WTC11 (cell line): ENCODE results near the gene SPAG9. TPM values are rescaled to one million over a fixed set of nuclear protein-coding genes. Genes with fewer than 3 reads are reported as not detected.

Source experiments
- ATAC-seq: fragments of 200-7000 bp; cut with Tn5 transposase; 2 replicates; pipeline ENCODE4 v1.10.0; 2021; ENCODE audit warnings: mild to moderate bottlenecking, moderate library complexity
- CTCF ChIA-PET: fragments of 300-600 bp; sonication (Branson Sonifier 250); formaldehyde crosslinking; loops from one replicate; lab custom pipeline; 2021; ENCODE audit warnings: antibody characterized with exemption; lab: Charles Lee
- POLR2A ChIA-PET: fragments of 350-600 bp; sonication (Branson Sonifier 250); formaldehyde crosslinking; loops from one replicate; lab custom pipeline; 2021; ENCODE audit warnings: antibody characterized with exemption; lab: Charles Lee
- DNase-seq: peaks from one replicate; pipeline ENCODE4 v3.0.0; 2021; ENCODE audit warnings: low spot score
- H3K27ac Mint-ChIP-seq: 2 replicates; pipeline ENCODE4 v1.8.0; 2021; ENCODE audit warnings: mixed read lengths
- H3K27me3 Mint-ChIP-seq: 2 replicates; pipeline ENCODE4 v1.8.0; 2021; ENCODE audit warnings: low read depth, mild to moderate bottlenecking, moderate library complexity, mixed read lengths
- H3K36me3 Mint-ChIP-seq: 2 replicates; pipeline ENCODE4 v1.8.0; 2021; ENCODE audit warnings: mixed read lengths
- H3K4me1 Mint-ChIP-seq: 2 replicates; pipeline ENCODE4 v1.8.0; 2022; ENCODE audit warnings: mixed read lengths
- H3K4me3 Mint-ChIP-seq: 2 replicates; pipeline ENCODE4 v1.8.0; 2021; ENCODE audit warnings: mild to moderate bottlenecking, moderate library complexity, mixed read lengths
- H3K9me3 Mint-ChIP-seq: 2 replicates; pipeline ENCODE4 v1.8.0; 2021; ENCODE audit warnings: mixed read lengths
- ESRRA ChIP-seq: sonication (generic); formaldehyde crosslinking; IDR thresholded peaks from 2 replicates; pipeline ENCODE4 v1.8.1; 2022; ENCODE audit warnings: mild to moderate bottlenecking, missing genetic modification reagents, borderline replicate concordance
- FOXJ3 ChIP-seq: sonication (generic); formaldehyde crosslinking; IDR thresholded peaks from 2 replicates; pipeline ENCODE4 v1.9.0; 2021; ENCODE audit warnings: missing genetic modification reagents, mild to moderate bottlenecking, borderline replicate concordance
- FOXK1 ChIP-seq: sonication (generic); formaldehyde crosslinking; IDR thresholded peaks from 2 replicates; pipeline ENCODE4 v1.8.0; 2022; ENCODE audit warnings: mild to moderate bottlenecking, moderate library complexity, missing genetic modification reagents
- JAZF1 ChIP-seq: fragments of 250-450 bp; sonication (Bioruptor Pico); IDR thresholded peaks from 2 replicates; pipeline ENCODE4 v1.9.0; 2021; ENCODE audit warnings: moderate library complexity, mild to moderate bottlenecking, inconsistent platforms
- MXD4 ChIP-seq: fragments of 250-450 bp; sonication (Bioruptor Pico); IDR thresholded peaks from 2 replicates; pipeline ENCODE4 v1.8.0; 2021; ENCODE audit warnings: mild to moderate bottlenecking, moderate library complexity, borderline replicate concordance
- NFATC4 ChIP-seq: fragments of 250-450 bp; sonication (Bioruptor Pico); IDR thresholded peaks from 2 replicates; pipeline ENCODE4 v1.9.0; 2021; ENCODE audit warnings: mild to moderate bottlenecking
- RORB ChIP-seq: fragments of 250-450 bp; sonication (Bioruptor Pico); IDR thresholded peaks from 2 replicates; pipeline ENCODE4 v1.9.0; 2021; ENCODE audit warnings: mild to moderate bottlenecking
- SP1 ChIP-seq: sonication (generic); formaldehyde crosslinking; conservative IDR thresholded peaks from 2 replicates; pipeline ENCODE4 v1.8.1; 2022; ENCODE audit warnings: missing genetic modification reagents
- ZNF317 ChIP-seq: sonication (generic); formaldehyde crosslinking; IDR thresholded peaks from 2 replicates; pipeline ENCODE4 v1.8.1; 2023; ENCODE audit warnings: low read depth, mild to moderate bottlenecking, moderate library complexity, missing genetic modification reagents, borderline replicate concordance
- total RNA-seq: library from RNA; stranded (reverse); gene quantifications from 3 replicates; pipeline ENCODE4 v1.2.3, GENCODE V29; 2021
- TF ChIP-seq, protein P1 (sequence below): sonication (generic); formaldehyde crosslinking; IDR thresholded peaks from 2 replicates; pipeline ENCODE4 v1.8.0; 2022; ENCODE audit warnings: missing genetic modification reagents
- TF ChIP-seq, protein P2 (sequence below): sonication (generic); formaldehyde crosslinking; IDR thresholded peaks from 2 replicates; pipeline ENCODE4 v1.8.1; 2022; ENCODE audit warnings: mild to moderate bottlenecking, moderate library complexity, missing genetic modification reagents
- TF ChIP-seq, protein P3 (sequence below): sonication (generic); formaldehyde crosslinking; conservative IDR thresholded peaks from 2 replicates; pipeline ENCODE4 v1.8.1; 2023; ENCODE audit warnings: mild to moderate bottlenecking, low read depth, missing genetic modification reagents, moderate library complexity
- TF ChIP-seq, protein P4 (sequence below): sonication (generic); formaldehyde crosslinking; IDR thresholded peaks from 2 replicates; pipeline ENCODE4 v1.8.1; 2022; ENCODE audit warnings: low read depth, missing genetic modification reagents, borderline replicate concordance
- TF ChIP-seq, protein P5 (sequence below): sonication (generic); formaldehyde crosslinking; IDR thresholded peaks from 2 replicates; pipeline ENCODE4 v1.8.0; 2023; ENCODE audit warnings: mild to moderate bottlenecking, missing genetic modification reagents
- TF ChIP-seq, protein P6 (sequence below): sonication (generic); formaldehyde crosslinking; IDR thresholded peaks from 2 replicates; pipeline ENCODE4 v1.8.0; 2022; ENCODE audit warnings: mild to moderate bottlenecking, missing genetic modification reagents
- TF ChIP-seq, protein P7 (sequence below): sonication (generic); formaldehyde crosslinking; conservative IDR thresholded peaks from 2 replicates; pipeline ENCODE4 v1.8.1; 2022; ENCODE audit warnings: mild to moderate bottlenecking, missing genetic modification reagents
- TF ChIP-seq, protein P8 (sequence below): fragments of 250-450 bp; sonication (Bioruptor Pico); IDR thresholded peaks from 2 replicates; pipeline ENCODE4 v1.9.0; 2021; ENCODE audit warnings: mild to moderate bottlenecking

The SPAG9 gene
- total RNA-seq, 1 experiment from 2014 or later = 51.9 TPM

DNA sequence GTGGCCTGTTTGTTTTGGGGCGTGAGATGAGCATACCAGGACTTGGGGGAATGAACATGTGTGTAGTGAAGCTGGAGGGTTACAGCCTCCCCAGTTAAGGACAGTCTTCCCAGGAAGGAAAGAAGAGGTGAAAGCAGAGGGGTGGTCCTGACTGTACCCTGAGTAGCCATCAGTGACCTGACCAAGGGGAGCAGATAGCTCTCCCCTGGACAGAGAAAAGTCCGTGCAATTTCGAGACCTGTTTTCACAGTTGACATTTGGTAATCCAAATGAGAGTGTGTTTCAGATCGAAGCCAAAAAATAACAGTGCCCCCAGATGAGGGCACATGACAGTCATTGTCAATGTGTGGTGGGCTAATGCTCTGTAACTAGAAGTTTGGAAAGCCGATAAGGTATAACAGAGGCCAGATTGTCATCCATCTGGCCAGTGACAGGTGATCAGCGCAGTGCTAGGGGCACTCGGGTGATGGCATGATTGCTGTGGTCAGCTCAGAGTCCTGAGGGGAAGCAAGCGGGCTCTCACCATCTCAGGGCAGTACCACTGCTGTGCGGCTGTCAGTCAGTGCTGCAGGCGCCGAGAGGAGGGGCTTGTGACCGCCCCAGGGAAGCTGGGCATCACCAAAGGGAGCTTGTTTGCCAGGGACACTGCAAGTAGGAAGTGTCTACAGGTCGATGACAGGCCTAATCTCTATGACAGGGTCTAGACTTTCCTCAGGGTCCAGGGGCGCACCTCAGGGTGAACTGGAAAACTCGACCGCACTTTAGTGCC is 44.4 kb upstream of the SPAG9 start (continued):
- TF ChIP-seq, protein P1, sequence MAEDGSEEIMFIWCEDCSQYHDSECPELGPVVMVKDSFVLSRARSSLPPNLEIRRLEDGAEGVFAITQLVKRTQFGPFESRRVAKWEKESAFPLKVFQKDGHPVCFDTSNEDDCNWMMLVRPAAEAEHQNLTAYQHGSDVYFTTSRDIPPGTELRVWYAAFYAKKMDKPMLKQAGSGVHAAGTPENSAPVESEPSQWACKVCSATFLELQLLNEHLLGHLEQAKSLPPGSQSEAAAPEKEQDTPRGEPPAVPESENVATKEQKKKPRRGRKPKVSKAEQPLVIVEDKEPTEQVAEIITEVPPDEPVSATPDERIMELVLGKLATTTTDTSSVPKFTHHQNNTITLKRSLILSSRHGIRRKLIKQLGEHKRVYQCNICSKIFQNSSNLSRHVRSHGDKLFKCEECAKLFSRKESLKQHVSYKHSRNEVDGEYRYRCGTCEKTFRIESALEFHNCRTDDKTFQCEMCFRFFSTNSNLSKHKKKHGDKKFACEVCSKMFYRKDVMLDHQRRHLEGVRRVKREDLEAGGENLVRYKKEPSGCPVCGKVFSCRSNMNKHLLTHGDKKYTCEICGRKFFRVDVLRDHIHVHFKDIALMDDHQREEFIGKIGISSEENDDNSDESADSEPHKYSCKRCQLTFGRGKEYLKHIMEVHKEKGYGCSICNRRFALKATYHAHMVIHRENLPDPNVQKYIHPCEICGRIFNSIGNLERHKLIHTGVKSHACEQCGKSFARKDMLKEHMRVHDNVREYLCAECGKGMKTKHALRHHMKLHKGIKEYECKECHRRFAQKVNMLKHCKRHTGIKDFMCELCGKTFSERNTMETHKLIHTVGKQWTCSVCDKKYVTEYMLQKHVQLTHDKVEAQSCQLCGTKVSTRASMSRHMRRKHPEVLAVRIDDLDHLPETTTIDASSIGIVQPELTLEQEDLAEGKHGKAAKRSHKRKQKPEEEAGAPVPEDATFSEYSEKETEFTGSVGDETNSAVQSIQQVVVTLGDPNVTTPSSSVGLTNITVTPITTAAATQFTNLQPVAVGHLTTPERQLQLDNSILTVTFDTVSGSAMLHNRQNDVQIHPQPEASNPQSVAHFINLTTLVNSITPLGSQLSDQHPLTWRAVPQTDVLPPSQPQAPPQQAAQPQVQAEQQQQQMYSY (CRISPR knock-in tag) = no peak
- no peak for TF ChIP-seq JAZF1 (CRISPR knock-in tag)
- TF ChIP-seq, protein P2, sequence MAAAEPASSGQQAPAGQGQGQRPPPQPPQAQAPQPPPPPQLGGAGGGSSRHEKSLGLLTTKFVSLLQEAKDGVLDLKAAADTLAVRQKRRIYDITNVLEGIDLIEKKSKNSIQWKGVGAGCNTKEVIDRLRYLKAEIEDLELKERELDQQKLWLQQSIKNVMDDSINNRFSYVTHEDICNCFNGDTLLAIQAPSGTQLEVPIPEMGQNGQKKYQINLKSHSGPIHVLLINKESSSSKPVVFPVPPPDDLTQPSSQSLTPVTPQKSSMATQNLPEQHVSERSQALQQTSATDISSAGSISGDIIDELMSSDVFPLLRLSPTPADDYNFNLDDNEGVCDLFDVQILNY (CRISPR knock-in tag) = no peak
- TF ChIP-seq ESRRA = no peak
- TF ChIP-seq, protein P3, sequence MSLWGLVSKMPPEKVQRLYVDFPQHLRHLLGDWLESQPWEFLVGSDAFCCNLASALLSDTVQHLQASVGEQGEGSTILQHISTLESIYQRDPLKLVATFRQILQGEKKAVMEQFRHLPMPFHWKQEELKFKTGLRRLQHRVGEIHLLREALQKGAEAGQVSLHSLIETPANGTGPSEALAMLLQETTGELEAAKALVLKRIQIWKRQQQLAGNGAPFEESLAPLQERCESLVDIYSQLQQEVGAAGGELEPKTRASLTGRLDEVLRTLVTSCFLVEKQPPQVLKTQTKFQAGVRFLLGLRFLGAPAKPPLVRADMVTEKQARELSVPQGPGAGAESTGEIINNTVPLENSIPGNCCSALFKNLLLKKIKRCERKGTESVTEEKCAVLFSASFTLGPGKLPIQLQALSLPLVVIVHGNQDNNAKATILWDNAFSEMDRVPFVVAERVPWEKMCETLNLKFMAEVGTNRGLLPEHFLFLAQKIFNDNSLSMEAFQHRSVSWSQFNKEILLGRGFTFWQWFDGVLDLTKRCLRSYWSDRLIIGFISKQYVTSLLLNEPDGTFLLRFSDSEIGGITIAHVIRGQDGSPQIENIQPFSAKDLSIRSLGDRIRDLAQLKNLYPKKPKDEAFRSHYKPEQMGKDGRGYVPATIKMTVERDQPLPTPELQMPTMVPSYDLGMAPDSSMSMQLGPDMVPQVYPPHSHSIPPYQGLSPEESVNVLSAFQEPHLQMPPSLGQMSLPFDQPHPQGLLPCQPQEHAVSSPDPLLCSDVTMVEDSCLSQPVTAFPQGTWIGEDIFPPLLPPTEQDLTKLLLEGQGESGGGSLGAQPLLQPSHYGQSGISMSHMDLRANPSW (CRISPR knock-in tag) = no peak
- TF ChIP-seq ZNF317 (CRISPR knock-in tag) = no peak
- TF ChIP-seq, protein P4, sequence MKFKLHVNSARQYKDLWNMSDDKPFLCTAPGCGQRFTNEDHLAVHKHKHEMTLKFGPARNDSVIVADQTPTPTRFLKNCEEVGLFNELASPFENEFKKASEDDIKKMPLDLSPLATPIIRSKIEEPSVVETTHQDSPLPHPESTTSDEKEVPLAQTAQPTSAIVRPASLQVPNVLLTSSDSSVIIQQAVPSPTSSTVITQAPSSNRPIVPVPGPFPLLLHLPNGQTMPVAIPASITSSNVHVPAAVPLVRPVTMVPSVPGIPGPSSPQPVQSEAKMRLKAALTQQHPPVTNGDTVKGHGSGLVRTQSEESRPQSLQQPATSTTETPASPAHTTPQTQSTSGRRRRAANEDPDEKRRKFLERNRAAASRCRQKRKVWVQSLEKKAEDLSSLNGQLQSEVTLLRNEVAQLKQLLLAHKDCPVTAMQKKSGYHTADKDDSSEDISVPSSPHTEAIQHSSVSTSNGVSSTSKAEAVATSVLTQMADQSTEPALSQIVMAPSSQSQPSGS (CRISPR knock-in tag) = no peak
- TF ChIP-seq FOXJ3 (CRISPR knock-in tag) = no peak
- no peak for TF ChIP-seq NFATC4 (CRISPR knock-in tag)
- TF ChIP-seq, all 79 proteins: peak for 0

DNA sequence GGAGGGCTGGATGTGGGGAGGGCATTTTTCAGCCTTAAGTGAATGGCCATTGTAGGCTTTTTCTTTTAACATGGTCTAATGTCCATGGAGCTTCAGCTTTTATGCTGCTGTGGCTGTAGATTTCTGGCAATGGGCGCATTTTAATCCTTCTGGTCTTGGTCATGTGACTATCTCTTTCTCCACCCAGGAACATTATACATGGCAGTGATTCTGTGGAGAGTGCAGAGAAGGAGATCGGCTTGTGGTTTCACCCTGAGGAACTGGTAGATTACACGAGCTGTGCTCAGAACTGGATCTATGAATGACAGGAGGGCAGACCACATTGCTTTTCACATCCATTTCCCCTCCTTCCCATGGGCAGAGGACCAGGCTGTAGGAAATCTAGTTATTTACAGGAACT is 40.9 kb upstream of the SPAG9 start:
- no peaks in the 10 kb centered on the region for H3K27me3 Mint-ChIP-seq
- ChIA-PET CTCF (no interaction called here), POLR2A (no interaction called here)
- ATAC-seq (no peak), DNase-seq (no peak)
- H3K4me3 Mint-ChIP-seq = no peak overlapping the region
- H3K27ac Mint-ChIP-seq = no peak overlapping the region
- H3K4me1 Mint-ChIP-seq = peaks cover 10% of the 10 kb centered on the region
- H3K36me3 Mint-ChIP-seq = peaks cover 57% of the 10 kb centered on the region
- no peaks in the 10 kb centered on the region for H3K9me3 Mint-ChIP-seq
- no peak for TF ChIP-seq RORB (CRISPR knock-in tag)
- no peak for TF ChIP-seq FOXK1 (CRISPR knock-in tag)
- TF ChIP-seq, protein P5, sequence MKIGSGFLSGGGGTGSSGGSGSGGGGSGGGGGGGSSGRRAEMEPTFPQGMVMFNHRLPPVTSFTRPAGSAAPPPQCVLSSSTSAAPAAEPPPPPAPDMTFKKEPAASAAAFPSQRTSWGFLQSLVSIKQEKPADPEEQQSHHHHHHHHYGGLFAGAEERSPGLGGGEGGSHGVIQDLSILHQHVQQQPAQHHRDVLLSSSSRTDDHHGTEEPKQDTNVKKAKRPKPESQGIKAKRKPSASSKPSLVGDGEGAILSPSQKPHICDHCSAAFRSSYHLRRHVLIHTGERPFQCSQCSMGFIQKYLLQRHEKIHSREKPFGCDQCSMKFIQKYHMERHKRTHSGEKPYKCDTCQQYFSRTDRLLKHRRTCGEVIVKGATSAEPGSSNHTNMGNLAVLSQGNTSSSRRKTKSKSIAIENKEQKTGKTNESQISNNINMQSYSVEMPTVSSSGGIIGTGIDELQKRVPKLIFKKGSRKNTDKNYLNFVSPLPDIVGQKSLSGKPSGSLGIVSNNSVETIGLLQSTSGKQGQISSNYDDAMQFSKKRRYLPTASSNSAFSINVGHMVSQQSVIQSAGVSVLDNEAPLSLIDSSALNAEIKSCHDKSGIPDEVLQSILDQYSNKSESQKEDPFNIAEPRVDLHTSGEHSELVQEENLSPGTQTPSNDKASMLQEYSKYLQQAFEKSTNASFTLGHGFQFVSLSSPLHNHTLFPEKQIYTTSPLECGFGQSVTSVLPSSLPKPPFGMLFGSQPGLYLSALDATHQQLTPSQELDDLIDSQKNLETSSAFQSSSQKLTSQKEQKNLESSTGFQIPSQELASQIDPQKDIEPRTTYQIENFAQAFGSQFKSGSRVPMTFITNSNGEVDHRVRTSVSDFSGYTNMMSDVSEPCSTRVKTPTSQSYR (CRISPR knock-in tag) = no peak
- no peak for TF ChIP-seq ESRRA
- TF ChIP-seq SP1 (CRISPR knock-in tag) = no peak
- TF ChIP-seq, protein P6, sequence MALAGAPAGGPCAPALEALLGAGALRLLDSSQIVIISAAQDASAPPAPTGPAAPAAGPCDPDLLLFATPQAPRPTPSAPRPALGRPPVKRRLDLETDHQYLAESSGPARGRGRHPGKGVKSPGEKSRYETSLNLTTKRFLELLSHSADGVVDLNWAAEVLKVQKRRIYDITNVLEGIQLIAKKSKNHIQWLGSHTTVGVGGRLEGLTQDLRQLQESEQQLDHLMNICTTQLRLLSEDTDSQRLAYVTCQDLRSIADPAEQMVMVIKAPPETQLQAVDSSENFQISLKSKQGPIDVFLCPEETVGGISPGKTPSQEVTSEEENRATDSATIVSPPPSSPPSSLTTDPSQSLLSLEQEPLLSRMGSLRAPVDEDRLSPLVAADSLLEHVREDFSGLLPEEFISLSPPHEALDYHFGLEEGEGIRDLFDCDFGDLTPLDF (CRISPR knock-in tag) = no peak
- TF ChIP-seq, protein P7, sequence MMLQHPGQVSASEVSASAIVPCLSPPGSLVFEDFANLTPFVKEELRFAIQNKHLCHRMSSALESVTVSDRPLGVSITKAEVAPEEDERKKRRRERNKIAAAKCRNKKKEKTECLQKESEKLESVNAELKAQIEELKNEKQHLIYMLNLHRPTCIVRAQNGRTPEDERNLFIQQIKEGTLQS (CRISPR knock-in tag) = no peak
- no peak for TF ChIP-seq MXD4 (CRISPR knock-in tag)
- TF ChIP-seq, protein P2 (CRISPR knock-in tag) = no peak
- TF ChIP-seq, protein P8, sequence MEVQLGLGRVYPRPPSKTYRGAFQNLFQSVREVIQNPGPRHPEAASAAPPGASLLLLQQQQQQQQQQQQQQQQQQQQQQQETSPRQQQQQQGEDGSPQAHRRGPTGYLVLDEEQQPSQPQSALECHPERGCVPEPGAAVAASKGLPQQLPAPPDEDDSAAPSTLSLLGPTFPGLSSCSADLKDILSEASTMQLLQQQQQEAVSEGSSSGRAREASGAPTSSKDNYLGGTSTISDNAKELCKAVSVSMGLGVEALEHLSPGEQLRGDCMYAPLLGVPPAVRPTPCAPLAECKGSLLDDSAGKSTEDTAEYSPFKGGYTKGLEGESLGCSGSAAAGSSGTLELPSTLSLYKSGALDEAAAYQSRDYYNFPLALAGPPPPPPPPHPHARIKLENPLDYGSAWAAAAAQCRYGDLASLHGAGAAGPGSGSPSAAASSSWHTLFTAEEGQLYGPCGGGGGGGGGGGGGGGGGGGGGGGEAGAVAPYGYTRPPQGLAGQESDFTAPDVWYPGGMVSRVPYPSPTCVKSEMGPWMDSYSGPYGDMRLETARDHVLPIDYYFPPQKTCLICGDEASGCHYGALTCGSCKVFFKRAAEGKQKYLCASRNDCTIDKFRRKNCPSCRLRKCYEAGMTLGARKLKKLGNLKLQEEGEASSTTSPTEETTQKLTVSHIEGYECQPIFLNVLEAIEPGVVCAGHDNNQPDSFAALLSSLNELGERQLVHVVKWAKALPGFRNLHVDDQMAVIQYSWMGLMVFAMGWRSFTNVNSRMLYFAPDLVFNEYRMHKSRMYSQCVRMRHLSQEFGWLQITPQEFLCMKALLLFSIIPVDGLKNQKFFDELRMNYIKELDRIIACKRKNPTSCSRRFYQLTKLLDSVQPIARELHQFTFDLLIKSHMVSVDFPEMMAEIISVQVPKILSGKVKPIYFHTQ = no peak
